GM12878 (cell line): ENCODE results near the gene TRPC4. TPM values are rescaled to one million over a fixed set of nuclear protein-coding genes. Genes with fewer than 3 reads are reported as not detected.

Experiments used
- ATAC-seq: fragments of 200-7000 bp; cut with Tn5 transposase; 3 replicates; pipeline ENCODE4 v1.9.1; 2020; ENCODE audit warnings: mild to moderate bottlenecking, moderate library complexity
- BruUV-seq: library from RNA; stranded (reverse); fragments of 400-500 nt; replicated peaks from 2 replicates; lab custom pipeline; 2021; lab: Mats Ljungman, UMichigan
- CTCF ChIA-PET: fragments of 300-600 bp; sonication (Branson Sonifier 250); formaldehyde crosslinking; extraction: SDS; loops from one replicate; lab custom pipeline; 2021; ENCODE audit warnings: inconsistent platforms; lab: Yijun Ruan, JAX
- POLR2A ChIA-PET: fragments of 350-600 bp; formaldehyde crosslinking; extraction: SDS; loops from one replicate; lab custom pipeline; 2021; ENCODE audit warnings: inconsistent platforms; lab: Charles Lee
- RAD21 ChIA-PET: fragments of 300-600 bp; sonication (Branson Sonifier 250); formaldehyde crosslinking; loops from one replicate; lab custom pipeline; 2023; ENCODE audit warnings: antibody characterized with exemption; ENCODE audit not compliant: unreplicated experiment; lab: Charles Lee
- SMC1A ChIA-PET: fragments of 300-600 bp; sonication (Branson Sonifier 250); formaldehyde crosslinking; loops from one replicate; lab custom pipeline; 2023; ENCODE audit not compliant: unreplicated experiment, uncharacterized antibody; lab: Charles Lee
- DNase-seq: peaks from one replicate; pipeline ENCODE4 v3.0.0-alpha.2; 2011; ENCODE audit warnings: low read depth, low spot score
- FAIRE-seq: peaks from 3 replicates; lab custom pipeline; 2011; peaks lifted over from hg19 to GRCh38; lab: Jason Lieb, UNC
- H2AFZ ChIP-seq: 2 replicates; pipeline ENCODE4 v1.6.0; 2011; ENCODE audit warnings: low read depth, low read length, control low read depth; ENCODE audit not compliant: control insufficient read depth
- H3K27ac ChIP-seq: 2 replicates; pipeline ENCODE4 v1.5.1; 2011; ENCODE audit warnings: control low read depth; ENCODE audit not compliant: control insufficient read depth, insufficient read depth
- H3K27me3 ChIP-seq, 2 experiments: replicated peaks in 1 of 2; 2 replicates each; pipeline versions ENCODE4 v1.6.0 to v1.6.1; 2011; ENCODE audit warnings: low read length in 1 of 2; ENCODE audit not compliant: control insufficient read depth in 2 of 2, insufficient read depth in 2 of 2
- H3K36me3 ChIP-seq, 2 experiments: 2 replicates each; pipeline ENCODE4 v1.5.1; 2011; ENCODE audit warnings: low read length in 1 of 2; ENCODE audit not compliant: control insufficient read depth in 2 of 2, insufficient read depth in 2 of 2
- H3K4me1 ChIP-seq: 2 replicates; pipeline ENCODE4 v1.6.1; 2011; ENCODE audit warnings: mild to moderate bottlenecking, low read length, moderate library complexity, mixed read lengths; ENCODE audit not compliant: control insufficient read depth, insufficient read depth
- H3K4me2 ChIP-seq: 2 replicates; pipeline ENCODE4 v1.6.0; 2011; ENCODE audit warnings: control low read depth; ENCODE audit not compliant: control insufficient read depth, insufficient read depth
- H3K4me3 ChIP-seq: fragments of 200-600 bp; sonication (generic); 2 replicates; pipeline ENCODE4 v1.5.1; 2016
- H3K79me2 ChIP-seq: 2 replicates; pipeline ENCODE4 v1.6.0; 2011; ENCODE audit warnings: low read length; ENCODE audit not compliant: control insufficient read depth, insufficient read depth
- H3K9ac ChIP-seq: 2 replicates; pipeline ENCODE4 v1.8.0; 2011; ENCODE audit warnings: low read length, control low read depth, mixed read lengths; ENCODE audit not compliant: control insufficient read depth, insufficient read depth
- H3K9me3 ChIP-seq: replicated peaks from 3 replicates; pipeline ENCODE4 v1.5.1; 2011; ENCODE audit warnings: mild to moderate bottlenecking, low read length; ENCODE audit not compliant: control insufficient read depth, insufficient read depth
- H4K20me1 ChIP-seq: 2 replicates; pipeline ENCODE4 v1.6.0; 2011; ENCODE audit not compliant: control insufficient read depth, insufficient read depth
- EP300 ChIP-seq, 2 experiments: fragments of 150-350 bp in 1 of 2; IDR thresholded peaks; 2 replicates each; pipeline ENCODE4 v1.6.1; 2011 to 2012; ENCODE audit warnings: low read depth in 2 of 2, low read length in 2 of 2, borderline replicate concordance in 1 of 2, improper control_type of control experiment in 1 of 2, inconsistent platforms in 1 of 2; ENCODE audit not compliant: control insufficient read depth in 1 of 2
- KAT2A ChIP-seq: conservative IDR thresholded peaks from 2 replicates; pipeline ENCODE4 v1.6.1; 2011; ENCODE audit warnings: low read depth, low read length; ENCODE audit not compliant: control insufficient read depth
- KLF5 ChIP-seq: fragments of 450-650 bp; IDR thresholded peaks from 2 replicates; pipeline ENCODE4 v1.6.1; 2014; ENCODE audit warnings: mild to moderate bottlenecking; ENCODE audit not compliant: partially characterized antibody
- MTA2 ChIP-seq: fragments of 450-650 bp; IDR thresholded peaks from 2 replicates; pipeline ENCODE4 v1.6.1; 2016; ENCODE audit warnings: low read depth, mild to moderate bottlenecking, moderate library complexity
- PAX8 ChIP-seq: fragments of 450-650 bp; IDR thresholded peaks from 2 replicates; pipeline ENCODE4 v1.6.1; 2017; ENCODE audit warnings: mild to moderate bottlenecking, moderate library complexity
- RCOR1 ChIP-seq: conservative IDR thresholded peaks from 2 replicates; pipeline ENCODE4 v1.6.1; 2012; ENCODE audit warnings: low read depth, low read length, improper control_type of control experiment
- SMARCA5 ChIP-seq: fragments of 450-650 bp; IDR thresholded peaks from 2 replicates; pipeline ENCODE4 v1.6.1; 2017; ENCODE audit warnings: mild to moderate bottlenecking
- SRF ChIP-seq, 2 experiments: IDR thresholded peaks; 2 replicates each; pipeline ENCODE4 v1.6.1; 2011; ENCODE audit warnings: low read depth in 2 of 2, low read length in 2 of 2, mild to moderate bottlenecking in 1 of 2, moderate library complexity in 1 of 2
- WGBS: methylation state at CpG from one replicate; pipeline ENCODE4 v1.1.6; 2016; ENCODE audit warnings: low lambda C conversion rate; ENCODE audit not compliant: insufficient replicate concordance, insufficient coverage; ENCODE audit errors: missing lambda C conversion rate; 5-methylcytosine and 5-hydroxymethylcytosine counted together
- in situ Hi-C: fragments of 300-500 bp; cut with MboI; formaldehyde crosslinking; loops from 9 replicates; pipeline ENCODE4 v1.14.3; 2018; ENCODE audit warnings: mixed read lengths
- intact Hi-C: fragments of 100-400 bp; cut with micrococcal nuclease; formaldehyde crosslinking; loops from one replicate; pipeline ENCODE4 v1.14.2; 2022; ENCODE audit not compliant: unreplicated experiment
- polyA plus RNA-seq, 11 experiments: library from polyadenylated mRNA; depleted of rRNA in 4 of 11; unstranded in 6 of 11; stranded (reverse) in 5 of 11; fragments of >200 nt; fragmentation: Nextera tagmentation in 4 of 11; fragmentation: Illumina TruSeq in 1 of 11; extraction: Ambion mirVana in 4 of 11; extraction: Trizol in 1 of 11; gene quantifications; 1 replicate in 1 of 11; 2 replicates in 10 of 11; pipeline versions ENCODE4 v1.2.1 to v1.2.3, GENCODE V29; 2011 to 2016; ENCODE audit warnings: inconsistent platforms in 2 of 11, missing spikeins in 2 of 11, low read depth in 1 of 11
- total RNA-seq, 4 experiments: library from RNA; depleted of rRNA in 3 of 4; stranded (reverse); fragments of >200 nt in 3 of 4; fragmentation: Illumina TruSeq in 1 of 4; extraction: Trizol in 1 of 4; gene quantifications; 2 replicates each; pipeline versions ENCODE4 v1.2.1 to v1.2.3, GENCODE V29; 2013 to 2021
- TF ChIP-seq, protein P1 (sequence below): fragments of 450-650 bp; IDR thresholded peaks from 2 replicates; pipeline ENCODE4 v1.6.1; 2014; ENCODE audit warnings: mild to moderate bottlenecking

TRPC4 gene
- total and polyA plus RNA-seq, 10 of the 15 experiments (the other 5 are each of a cell fraction or from before 2014, with no cell fraction given) = not detected

DNA sequence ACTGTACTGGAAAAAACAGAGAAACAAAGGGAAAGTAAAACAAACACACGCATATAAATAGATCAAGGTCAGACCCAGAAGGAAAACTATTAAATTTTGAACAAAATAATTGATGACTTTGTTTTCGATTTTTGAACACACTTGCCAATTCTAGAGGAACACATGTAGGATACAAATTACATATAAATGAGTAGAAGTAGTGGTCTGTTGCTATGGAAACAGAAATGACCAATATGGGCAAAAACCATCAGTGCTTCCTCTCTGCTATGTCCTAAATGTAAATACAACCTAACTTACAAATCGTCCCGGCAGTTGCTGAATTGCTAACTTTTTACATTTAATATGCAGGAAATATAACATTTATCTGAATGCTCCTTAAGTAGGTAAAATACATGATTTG lies 205.8 kb downstream of the TRPC4 start:
- ChIA-PET POLR2A (no interaction called here), CTCF (no interaction called here), RAD21 (no interaction called here), SMC1A (no interaction called here)
- Histone ChIP-seq H3K9ac (no peak overlapping the region), H3K4me2 (no peak overlapping the region), H3K27ac (no peak overlapping the region), H3K36me3 (no peaks in the 10 kb centered on the region), H4K20me1 (no peaks in the 10 kb centered on the region), H3K27me3 (no peaks in the 10 kb centered on the region), H2AFZ (no peak overlapping the region), H3K79me2 (no peaks in the 10 kb centered on the region), H3K4me1 (no peaks in the 10 kb centered on the region), H3K9me3 (no peaks in the 10 kb centered on the region), H3K4me3 (no peak overlapping the region)
- TF ChIP-seq RCOR1 = no peak
- no peak for TF ChIP-seq KLF5
- TF ChIP-seq, protein P1, sequence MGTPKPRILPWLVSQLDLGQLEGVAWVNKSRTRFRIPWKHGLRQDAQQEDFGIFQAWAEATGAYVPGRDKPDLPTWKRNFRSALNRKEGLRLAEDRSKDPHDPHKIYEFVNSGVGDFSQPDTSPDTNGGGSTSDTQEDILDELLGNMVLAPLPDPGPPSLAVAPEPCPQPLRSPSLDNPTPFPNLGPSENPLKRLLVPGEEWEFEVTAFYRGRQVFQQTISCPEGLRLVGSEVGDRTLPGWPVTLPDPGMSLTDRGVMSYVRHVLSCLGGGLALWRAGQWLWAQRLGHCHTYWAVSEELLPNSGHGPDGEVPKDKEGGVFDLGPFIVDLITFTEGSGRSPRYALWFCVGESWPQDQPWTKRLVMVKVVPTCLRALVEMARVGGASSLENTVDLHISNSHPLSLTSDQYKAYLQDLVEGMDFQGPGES = no peak
- no peak for TF ChIP-seq EP300 (IDR thresholded peaks at IDR 0.05; ENCODE audit: borderline replicate concordance in 1 of 2, control insufficient read depth in 1 of 2, low read depth in 2 of 2, low read length in 2 of 2)
- TF ChIP-seq KAT2A = no peak
- TF ChIP-seq MTA2 = no peak
- TF ChIP-seq SMARCA5 = no peak
- TF ChIP-seq PAX8 = no peak
- no peak for TF ChIP-seq SRF (IDR thresholded peaks at IDR 0.05; ENCODE audit: low read depth in 2 of 2, low read length in 2 of 2)
- in situ Hi-C loops = no loop called here
- ATAC-seq (no peak), DNase-seq (no peak), FAIRE-seq (no peak)
- 45% methylated on average over 4 of the region's 4 CpGs for WGBS
- intact Hi-C loops = no loop called here
- BruUV-seq = no TSS peak
